Activated naive CD8-positive, alpha-beta T cell treated with anti-CD3 and anti-CD28 coated beads for 36 hours (primary cell): ENCODE results near the gene ZNF790. TPM values are rescaled to one million over a fixed set of nuclear protein-coding genes. Genes with fewer than 3 reads are reported as not detected.
A peak's percentile ranks its signal among the peaks of the same experiment; 100 is the strongest.
"Not testable (repeated sequence)": the region's sequence is repeated elsewhere in the genome, so short reads cannot be mapped to it uniquely, and the experiment has no call there.

Experiments
- DNase-seq: peaks from one replicate; pipeline ENCODE4 v3.0.0; 2021
- H3K27ac Mint-ChIP-seq: one replicate; pipeline ENCODE4 v1.8.0; 2022; ENCODE audit warnings: mild to moderate bottlenecking, moderate library complexity, mixed read lengths
- H3K27me3 Mint-ChIP-seq: one replicate; pipeline ENCODE4 v1.8.0; 2022; ENCODE audit warnings: mild to moderate bottlenecking, mixed read lengths
- H3K36me3 Mint-ChIP-seq: one replicate; pipeline ENCODE4 v1.8.0; 2021; ENCODE audit warnings: mild to moderate bottlenecking, mixed read lengths
- H3K4me1 Mint-ChIP-seq: one replicate; pipeline ENCODE4 v1.8.0; 2021; ENCODE audit warnings: mixed read lengths
- H3K4me3 Mint-ChIP-seq: one replicate; pipeline ENCODE4 v1.8.0; 2022; ENCODE audit warnings: mild to moderate bottlenecking, moderate library complexity, mixed read lengths
- H3K9me3 Mint-ChIP-seq: one replicate; pipeline ENCODE4 v1.8.0; 2022; ENCODE audit warnings: mixed read lengths
- total RNA-seq, 2 experiments: library from RNA; stranded (reverse); gene quantifications; one replicate each; pipeline ENCODE4 v1.2.3, GENCODE V29; 2021

The ZNF790 gene
- total RNA-seq, 2 experiments from 2014 or later = 9.0 to 9.6 TPM

GRCh38 chr19:36797786-36798108 is 40.4 kb downstream of the ZNF790 start:
- Mint-ChIP-seq H3K27ac (peak overlapping the region; percentile 97), H3K4me1 (peaks cover 6% of the 10 kb centered on the region), H3K9me3 (peaks cover 37% of the 10 kb centered on the region), H3K27me3 (no peaks in the 10 kb centered on the region), H3K4me3 (peak overlapping the region; percentile 89), H3K36me3 (peaks cover 59% of the 10 kb centered on the region)
- DNase-seq = no peak

DNA sequence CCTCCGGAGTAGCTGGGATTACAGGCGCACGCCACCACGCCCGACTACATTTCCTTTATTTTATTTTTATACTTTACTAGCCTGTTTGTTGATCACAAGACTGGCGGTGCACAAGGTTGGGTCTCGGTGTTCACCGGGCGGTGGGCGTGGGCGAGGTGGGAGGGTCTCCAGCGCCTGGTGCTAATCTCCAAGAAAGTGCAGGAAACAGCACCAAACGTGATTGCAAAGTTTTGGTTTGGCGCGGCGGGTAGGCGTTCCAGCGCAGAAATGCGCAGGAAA is 41.5 kb downstream of the ZNF790 start:
- peaks cover 9% of the 10 kb centered on the region for H3K27me3 Mint-ChIP-seq
- peaks cover 56% of the 10 kb centered on the region for H3K36me3 Mint-ChIP-seq

DNA sequence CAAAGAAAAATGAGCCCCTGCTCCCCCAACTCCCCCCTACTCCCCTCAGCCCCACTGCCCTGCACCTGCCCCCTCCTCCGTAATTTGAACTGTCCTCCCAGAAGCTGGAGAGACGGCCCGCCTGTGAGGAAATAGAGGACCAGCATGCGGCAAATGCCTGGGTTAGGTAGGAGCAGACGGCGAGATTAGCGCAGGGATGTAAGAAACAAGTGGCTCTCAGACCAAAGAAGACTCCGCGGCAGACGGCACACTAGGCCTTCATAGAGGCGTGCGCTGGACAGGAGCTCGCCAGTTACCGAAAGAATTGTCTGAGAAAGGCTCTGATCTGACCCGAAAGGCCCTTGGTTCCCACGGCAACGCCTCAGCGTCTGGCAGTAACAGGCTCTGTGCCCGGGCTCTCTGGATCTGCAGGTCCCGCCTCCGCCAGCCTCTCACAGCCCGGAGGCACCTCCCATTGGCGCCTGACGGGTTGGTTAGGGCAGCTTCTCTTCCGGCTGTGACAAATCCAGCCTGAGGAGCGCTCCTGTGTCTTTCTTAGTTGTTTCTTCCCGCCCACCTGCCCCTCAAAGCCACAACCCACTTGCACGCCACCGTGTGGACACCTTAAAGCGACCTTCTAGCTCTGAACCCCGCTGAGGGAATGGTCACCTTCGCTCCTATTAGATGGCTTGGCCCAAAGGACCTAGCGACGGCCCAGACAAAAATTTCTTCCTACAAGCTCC is 46.6 kb downstream of the ZNF790 start:
- peak; percentile 21 for DNase-seq
- Mint-ChIP-seq H3K9me3 (peaks cover 52% of the 10 kb centered on the region), H3K4me3 (peak overlapping the region; percentile 15), H3K27me3 (peaks cover 15% of the 10 kb centered on the region), H3K36me3 (peaks cover 21% of the 10 kb centered on the region)
- H3K4me1 Mint-ChIP-seq, H3K27ac Mint-ChIP-seq: not testable (repeated sequence)

More for the DNA sequence above, 41.5 kb downstream of the ZNF790 start:
- H3K27ac Mint-ChIP-seq = peak overlapping the region; percentile 97
- peak overlapping the region; percentile 89 for H3K4me3 Mint-ChIP-seq
- DNase-seq = no peak
- peaks cover 43% of the 10 kb centered on the region for H3K9me3 Mint-ChIP-seq
- H3K4me1 Mint-ChIP-seq = peaks cover 6% of the 10 kb centered on the region

GRCh38 chr19:36775768-36776167 is 62.4 kb downstream of the ZNF790 start:
- no peak overlapping the region for H3K27ac Mint-ChIP-seq
- H3K4me1 Mint-ChIP-seq = peaks cover 18% of the 10 kb centered on the region
- peak; percentile 9 for DNase-seq
- H3K36me3 Mint-ChIP-seq = peaks cover 70% of the 10 kb centered on the region
- peaks cover 32% of the 10 kb centered on the region for H3K9me3 Mint-ChIP-seq
- H3K27me3 Mint-ChIP-seq = no peaks in the 10 kb centered on the region
- no peak overlapping the region for H3K4me3 Mint-ChIP-seq

- Mint-ChIP-seq H3K36me3 (peaks cover 79% of the 10 kb centered on the region), H3K27ac (peak overlapping the region; percentile 93), H3K4me3 (peak overlapping the region; percentile 98), H3K9me3 (peaks cover 26% of the 10 kb centered on the region), H3K27me3 (no peaks in the 10 kb centered on the region), H3K4me1 (peaks cover 19% of the 10 kb centered on the region)
- DNase-seq = no peak
These were observed 65.0 kb downstream of the ZNF790 start for GRCh38 chr19:36773223-36773579.

DNA sequence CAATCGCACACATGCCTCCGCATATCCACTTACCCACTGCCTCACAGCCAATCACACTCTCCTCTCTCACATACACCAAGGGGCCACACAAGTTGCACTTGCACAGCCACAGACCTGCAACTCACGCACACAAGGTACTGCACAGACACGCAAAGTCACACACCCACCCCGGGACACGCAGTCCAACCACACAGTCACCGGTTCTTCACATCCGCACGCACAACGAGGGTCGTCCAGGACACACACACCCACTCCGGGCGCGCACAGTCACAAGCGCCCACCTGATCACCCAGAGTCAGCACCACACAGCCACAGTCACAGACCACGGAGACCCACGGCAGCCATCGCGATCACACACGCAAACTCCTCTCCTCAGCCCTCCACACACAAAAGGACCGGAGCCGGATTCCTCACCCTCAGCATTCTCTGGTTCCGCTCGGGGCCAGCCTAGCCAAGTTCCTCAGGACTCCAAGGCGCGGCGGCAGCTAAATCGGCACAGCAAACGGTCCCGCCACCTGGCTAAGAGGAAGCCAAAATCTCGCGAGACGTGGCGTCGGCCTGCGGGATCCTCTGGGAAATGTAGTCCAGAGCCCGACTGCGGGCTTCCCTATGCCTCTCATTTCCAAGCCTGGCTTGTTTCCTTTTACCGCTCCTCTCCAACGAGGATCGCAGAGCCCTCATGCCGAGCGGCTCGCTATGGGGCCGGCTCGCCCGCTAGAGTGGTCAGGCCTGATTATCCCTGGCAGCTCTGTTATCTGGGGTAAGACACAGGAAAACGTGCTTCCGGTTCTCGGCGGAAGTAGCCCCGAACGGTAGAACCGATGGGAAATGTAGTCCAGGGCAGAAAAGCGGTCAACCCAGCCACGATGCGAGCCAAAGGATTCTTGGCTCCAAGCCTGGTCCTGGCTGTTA is 65.6 kb downstream of the ZNF790 start, which contains the start of gene ZNF850:
Gene ZNF850, minus strand, starts transcription at position 497 of the 912 bp plus-strand sequence. CDS start 10,201 bp downstream, outside the sequence.
- Mint-ChIP-seq H3K4me3 (peak within 1 kb of the TSS; percentile 98), H3K4me1 (peaks cover 19% of the 10 kb centered on the region), H3K9me3 (peaks cover 23% of the 10 kb centered on the region), H3K27me3 (no peaks in the 10 kb centered on the region), H3K27ac (peak within 1 kb of the TSS; percentile 93), H3K36me3 (peaks cover 77% of the 10 kb centered on the region)
- DNase-seq = peak; percentile 90

GRCh38 chr19:36771261-36772231 is 66.6 kb downstream of the ZNF790 start:
- peaks cover 23% of the 10 kb centered on the region for H3K9me3 Mint-ChIP-seq
- H3K4me1 Mint-ChIP-seq = peaks cover 19% of the 10 kb centered on the region
- peaks cover 77% of the 10 kb centered on the region for H3K36me3 Mint-ChIP-seq
- H3K27me3 Mint-ChIP-seq = no peaks in the 10 kb centered on the region
- H3K4me3 Mint-ChIP-seq = peak overlapping the region; percentile 98
- peak overlapping the region; percentile 93 for H3K27ac Mint-ChIP-seq
- DNase-seq = peak; percentile 61

Other genes starting within 250 kb of the ZNF790 start
- gene ZNF382, start 233.1 kb downstream of the ZNF790 start, total RNA-seq = 1 to 10 TPM; 7.4 to 9.3 TPM
- gene ZNF461, start 171.6 kb downstream of the ZNF790 start, total RNA-seq = 1 to 10 TPM; 7.2 to 8.3 TPM
- 1 to 10 TPM; 8.0 to 9.4 TPM for gene ZNF567, start 150.8 kb downstream of the ZNF790 start, total RNA-seq
- gene ZNF850, start 65.6 kb downstream of the ZNF790 start, total RNA-seq = 10 to 100 TPM; 10.6 to 13.6 TPM
- 1 to 10 TPM; 3.6 to 4.9 TPM for gene ZNF345, start 12.5 kb upstream of the ZNF790 start, total RNA-seq
- gene ZNF829, start 77.9 kb upstream of the ZNF790 start, total RNA-seq = 1 to 10 TPM; 8.4 to 9.4 TPM
- 1 to 10 TPM; 9.5 to 9.8 TPM for gene ZNF568, start 77.9 kb upstream of the ZNF790 start, total RNA-seq
- gene ZNF420, start 240.0 kb upstream of the ZNF790 start, total RNA-seq = 10 to 100 TPM; 15.1 to 18.3 TPM